Cerebellar nuclear complex (tissue), 1 donor: ENCODE data around the gene SAAL1.
"Not testable (repeated sequence)": the region's sequence is repeated elsewhere in the genome, so short reads cannot be mapped to it uniquely, and the experiment has no call there.

Source experiments
- DNase-seq, 2 experiments: peaks; one replicate each; lab custom pipeline; 2025; lab: John Stamatoyannopoulos, UW

The SAAL1 gene, protein sequence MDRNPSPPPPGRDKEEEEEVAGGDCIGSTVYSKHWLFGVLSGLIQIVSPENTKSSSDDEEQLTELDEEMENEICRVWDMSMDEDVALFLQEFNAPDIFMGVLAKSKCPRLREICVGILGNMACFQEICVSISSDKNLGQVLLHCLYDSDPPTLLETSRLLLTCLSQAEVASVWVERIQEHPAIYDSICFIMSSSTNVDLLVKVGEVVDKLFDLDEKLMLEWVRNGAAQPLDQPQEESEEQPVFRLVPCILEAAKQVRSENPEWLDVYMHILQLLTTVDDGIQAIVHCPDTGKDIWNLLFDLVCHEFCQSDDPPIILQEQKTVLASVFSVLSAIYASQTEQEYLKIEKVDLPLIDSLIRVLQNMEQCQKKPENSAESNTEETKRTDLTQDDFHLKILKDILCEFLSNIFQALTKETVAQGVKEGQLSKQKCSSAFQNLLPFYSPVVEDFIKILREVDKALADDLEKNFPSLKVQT

DNA sequence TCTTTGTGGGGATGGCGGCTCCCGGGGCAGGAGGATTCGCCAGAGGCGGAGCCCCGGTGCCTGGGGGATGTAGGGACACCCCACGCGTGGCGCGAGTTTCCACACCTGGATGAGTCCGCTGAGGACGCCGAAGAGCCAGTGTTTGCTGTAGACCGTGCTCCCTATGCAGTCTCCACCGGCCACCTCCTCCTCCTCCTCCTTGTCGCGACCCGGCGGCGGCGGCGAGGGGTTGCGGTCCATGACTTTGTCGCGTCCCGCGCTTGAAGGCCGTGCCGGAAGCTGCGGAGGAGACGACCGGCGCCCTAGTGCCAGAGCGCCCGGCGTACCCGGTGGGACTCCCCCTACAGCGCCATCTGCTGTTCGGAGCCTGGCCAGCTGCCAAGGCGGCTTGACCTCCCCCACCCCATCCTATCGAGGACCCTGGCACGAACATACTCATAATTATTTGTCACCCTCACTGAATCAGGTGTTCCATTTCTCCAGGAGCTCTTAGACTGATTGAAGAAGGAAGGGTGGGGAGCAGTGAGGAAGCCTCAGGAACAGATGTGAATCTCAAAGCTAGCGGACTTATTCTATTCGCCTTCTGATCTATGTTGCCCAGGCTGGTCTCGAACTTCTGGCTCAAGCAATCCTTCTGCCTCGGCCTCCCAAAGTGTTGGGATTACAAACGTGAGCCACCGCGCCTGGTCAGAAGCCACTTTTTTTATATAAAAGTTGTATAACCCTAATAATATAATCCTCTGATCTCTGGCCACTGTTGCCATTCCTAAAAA lies at the start of gene SAAL1:
SAAL1 (minus strand) TSS at position 281 of the 773 bp plus-strand sequence; CDS start at position 240, 41 bp downstream.
- peak in 1 of 2 experiments; percentile 30 for DNase-seq

DNA sequence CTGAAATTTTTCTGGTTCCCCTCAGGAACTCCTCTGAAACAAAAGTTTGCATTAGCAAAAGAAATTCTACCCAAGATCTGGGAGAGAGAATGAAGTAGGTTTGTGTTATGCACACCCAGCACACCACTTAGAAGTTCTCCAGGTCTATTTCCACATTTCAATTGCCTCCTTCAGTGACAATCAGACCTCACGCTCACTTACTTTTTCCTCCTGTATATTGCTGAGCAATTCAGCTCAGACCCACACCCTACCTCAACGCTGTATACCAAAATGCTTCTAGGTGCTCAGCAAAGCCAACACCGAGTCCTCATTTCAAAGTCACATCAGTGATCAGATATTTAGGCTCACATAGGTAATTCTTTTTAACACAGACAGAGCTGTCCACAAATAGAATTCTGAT lies 45.7 kb upstream of the SAAL1 start:
- no peak for DNase-seq

DNA sequence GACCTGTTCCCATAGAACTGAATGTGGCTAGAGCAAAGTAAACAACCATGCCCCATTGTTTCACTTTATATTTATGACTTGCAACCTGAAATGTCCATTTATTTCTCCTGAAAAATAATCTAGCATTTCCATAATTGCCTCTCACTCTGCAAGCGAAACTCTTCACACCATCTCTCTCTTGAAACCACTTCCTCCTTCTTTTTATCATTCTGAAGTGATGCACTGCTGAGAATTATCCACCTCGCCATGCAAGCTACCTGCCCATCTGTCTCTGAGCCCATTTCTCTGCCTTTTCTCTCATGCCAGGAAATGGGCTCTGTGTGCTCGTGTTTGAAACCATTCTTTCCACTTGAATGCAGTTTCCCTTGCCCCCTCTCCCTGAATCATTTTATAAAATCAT lies 40.0 kb upstream of the SAAL1 start:
- no peak for DNase-seq

DNA sequence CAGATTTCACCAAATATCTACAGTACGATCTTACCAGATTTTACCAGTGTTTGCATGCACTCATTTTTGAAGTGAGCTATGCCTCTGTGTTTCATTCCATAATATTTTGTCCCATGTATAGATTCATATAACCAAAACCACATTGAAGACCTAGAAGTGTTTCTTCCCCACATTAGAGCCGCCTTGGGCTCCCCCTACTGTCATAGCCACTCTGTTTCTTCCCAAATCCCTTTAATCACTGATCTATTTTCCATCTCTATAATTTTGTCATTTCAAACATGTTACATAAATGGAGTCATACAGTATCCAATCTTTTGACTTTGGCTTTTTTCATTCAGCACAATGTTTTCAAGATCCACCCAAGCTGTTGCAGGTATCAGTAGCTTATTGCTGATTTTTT lies 39.1 kb upstream of the SAAL1 start:
- no peak for DNase-seq

DNA sequence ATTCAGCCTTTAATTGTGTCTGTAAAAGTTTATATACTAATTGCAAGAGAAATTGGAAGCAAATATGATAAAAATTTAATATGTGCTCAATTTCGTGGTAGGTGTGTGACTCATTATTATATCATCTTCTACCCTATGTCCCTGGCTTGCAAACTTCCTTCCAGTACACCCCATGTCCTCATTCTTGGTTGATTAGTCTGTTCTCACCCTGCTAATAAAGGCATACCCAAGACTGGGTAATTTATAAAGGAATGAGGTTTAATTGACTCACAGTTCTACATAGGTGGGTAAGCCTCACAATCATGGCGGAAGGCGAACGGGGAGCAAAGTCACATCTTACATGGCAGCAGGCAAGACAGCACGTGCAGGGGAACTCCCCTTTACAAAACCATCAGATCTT lies 38.4 kb upstream of the SAAL1 start:
- no peak for DNase-seq

DNA sequence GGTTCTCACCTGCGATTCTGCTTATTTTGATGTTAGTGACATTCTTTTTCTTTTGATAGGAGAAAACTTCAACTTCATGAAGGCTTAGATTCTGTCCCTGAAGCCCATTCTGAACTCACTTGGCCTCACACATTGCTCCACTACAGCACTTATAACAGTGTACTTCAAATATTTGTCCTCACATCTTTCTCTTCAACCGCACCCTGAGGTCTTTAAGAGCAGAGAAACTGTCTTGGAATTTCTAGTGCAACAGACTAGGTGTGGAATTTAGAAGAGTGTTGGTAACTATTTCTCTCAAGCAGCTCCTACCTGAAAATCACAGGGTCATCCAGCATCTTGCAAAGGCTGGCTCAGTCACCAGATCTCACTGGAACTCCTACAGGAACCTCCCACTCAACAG lies 34.3 kb upstream of the SAAL1 start:
- no peak for DNase-seq

DNA sequence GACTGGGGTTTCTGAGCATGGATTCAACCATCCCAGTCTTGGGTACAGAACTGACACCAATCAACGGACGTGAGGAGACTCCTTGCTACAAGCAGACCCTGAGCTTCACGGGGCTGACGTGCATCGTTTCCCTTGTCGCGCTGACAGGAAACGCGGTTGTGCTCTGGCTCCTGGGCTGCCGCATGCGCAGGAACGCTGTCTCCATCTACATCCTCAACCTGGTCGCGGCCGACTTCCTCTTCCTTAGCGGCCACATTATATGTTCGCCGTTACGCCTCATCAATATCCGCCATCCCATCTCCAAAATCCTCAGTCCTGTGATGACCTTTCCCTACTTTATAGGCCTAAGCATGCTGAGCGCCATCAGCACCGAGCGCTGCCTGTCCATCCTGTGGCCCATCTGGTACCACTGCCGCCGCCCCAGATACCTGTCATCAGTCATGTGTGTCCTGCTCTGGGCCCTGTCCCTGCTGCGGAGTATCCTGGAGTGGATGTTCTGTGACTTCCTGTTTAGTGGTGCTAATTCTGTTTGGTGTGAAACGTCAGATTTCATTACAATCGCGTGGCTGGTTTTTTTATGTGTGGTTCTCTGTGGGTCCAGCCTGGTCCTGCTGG lies 31.4 kb upstream of the SAAL1 start:
- DNase-seq = no peak

DNA sequence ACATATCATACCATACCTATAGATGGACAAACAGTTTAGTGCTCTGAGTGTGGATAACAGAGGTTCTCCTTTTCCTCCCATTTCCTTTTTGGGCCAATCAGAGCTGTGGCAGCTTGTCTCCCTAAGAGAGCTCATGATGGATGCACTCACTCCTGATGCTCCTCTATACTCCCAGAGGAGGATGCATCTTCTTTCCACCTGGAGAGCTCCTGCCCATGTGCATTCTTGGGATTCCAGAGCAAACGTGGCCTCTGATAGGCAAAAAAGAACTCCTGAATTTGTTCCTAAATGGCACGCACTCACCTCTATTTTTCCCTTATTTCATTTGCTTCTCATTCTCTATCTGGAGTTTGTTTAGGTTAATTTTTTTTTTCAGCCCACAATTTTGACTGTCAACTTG lies 29.4 kb upstream of the SAAL1 start:
- no peak for DNase-seq

DNA sequence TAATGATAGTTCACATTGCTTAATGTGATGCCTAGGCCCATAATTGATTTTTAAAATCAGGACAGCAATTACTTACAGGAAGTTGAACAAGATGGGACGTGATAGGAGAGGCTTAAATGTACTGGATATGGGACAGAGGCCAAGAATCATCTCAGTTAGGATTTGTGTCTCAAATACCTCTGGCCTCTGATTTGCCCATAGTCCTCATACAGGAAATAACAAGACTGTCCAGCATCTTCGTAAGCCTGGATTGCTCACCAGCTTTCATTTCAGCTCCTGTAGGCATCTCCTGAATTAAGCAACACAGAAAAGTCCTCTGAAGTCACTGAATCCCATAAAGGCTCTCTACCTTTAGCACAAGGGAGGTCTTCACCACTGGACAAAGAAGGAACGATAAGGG lies 26.5 kb upstream of the SAAL1 start, which contains the start of gene MRGPRX3:
MRGPRX3 (plus strand) TSS at position 231 of the 400 bp plus-strand sequence. CDS start 4,632 bp downstream, outside the sequence.
- no peak for DNase-seq

DNA sequence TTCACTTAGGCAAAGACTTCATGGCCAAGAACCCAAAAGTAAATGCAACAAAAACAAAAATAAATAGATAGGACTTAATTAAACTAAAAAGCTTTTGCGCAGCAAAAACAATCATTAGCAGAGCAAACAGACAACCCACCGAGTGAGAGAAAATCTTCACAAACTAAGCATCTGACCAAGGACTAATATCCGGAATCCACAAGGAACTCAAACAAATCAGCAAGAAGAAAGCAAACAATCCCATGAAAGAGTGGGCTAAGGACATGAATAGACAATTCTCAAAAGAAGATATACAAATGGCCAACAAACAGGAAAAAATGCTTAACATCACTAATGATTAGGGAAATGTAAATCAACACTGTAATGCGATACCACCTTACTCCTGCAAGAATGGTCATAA lies 25.2 kb upstream of the SAAL1 start:
- not testable (repeated sequence) for DNase-seq

DNA sequence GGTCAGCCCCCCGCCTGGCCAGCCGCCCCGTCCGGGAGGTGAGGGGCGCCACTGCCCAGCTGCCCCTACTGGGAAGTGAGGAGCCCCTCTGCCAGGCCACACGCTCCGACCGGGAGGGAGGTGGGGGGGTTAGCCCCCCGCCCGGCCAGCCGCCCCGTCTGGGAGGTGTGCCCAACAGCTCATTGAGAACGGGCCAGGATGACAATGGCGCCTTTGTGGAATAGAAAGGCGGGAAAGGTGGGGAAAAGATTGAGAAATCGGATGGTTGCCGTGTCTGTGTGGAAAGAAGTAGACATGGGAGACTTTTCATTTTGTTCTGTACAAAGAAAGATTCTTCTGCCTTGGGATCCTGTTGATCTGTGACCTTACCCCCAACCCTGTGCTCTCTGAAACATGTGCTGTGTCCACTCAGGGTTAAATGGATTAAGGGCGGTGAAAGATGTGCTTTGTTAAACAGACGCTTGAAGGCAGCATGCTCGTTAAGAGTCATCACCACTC lies 15.5 kb upstream of the SAAL1 start:
- not testable (repeated sequence) for DNase-seq

DNA sequence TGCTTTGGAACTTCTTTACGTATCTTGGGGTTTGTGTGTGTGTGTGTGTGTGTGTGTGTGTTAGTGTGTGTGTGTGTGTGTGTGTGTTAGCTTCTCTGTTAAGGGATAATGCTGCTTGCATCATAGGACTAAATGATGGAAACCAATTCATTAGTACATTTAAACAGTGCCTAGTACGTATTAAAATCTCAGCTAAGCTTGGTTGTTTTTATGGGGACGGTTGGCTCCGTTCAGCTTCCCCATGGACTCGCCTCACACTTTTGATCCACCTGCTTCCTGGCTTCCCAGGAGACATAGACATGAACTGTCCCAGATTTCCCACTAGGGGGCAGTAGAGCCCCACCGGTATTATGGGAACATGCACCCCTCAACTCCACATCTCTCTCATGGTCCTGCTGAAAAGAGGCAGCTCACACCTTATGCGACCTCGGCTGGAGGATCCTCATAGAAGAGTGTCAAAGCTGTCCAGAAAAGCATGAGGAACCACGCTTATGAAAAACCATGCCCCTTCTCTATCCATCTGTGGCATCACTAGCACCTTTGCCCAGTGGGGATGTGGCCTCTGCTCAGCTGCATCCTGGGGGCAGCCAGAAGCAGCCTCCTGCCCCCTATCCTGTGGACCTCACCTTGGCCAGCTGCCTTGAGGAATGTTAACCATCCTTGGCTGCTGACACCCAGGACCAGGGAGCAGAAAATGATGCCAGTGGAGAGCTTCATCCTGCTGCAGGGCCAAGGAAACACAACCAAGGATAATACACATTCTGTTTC lies 9.7 kb upstream of the SAAL1 start:
- no peak for DNase-seq

DNA sequence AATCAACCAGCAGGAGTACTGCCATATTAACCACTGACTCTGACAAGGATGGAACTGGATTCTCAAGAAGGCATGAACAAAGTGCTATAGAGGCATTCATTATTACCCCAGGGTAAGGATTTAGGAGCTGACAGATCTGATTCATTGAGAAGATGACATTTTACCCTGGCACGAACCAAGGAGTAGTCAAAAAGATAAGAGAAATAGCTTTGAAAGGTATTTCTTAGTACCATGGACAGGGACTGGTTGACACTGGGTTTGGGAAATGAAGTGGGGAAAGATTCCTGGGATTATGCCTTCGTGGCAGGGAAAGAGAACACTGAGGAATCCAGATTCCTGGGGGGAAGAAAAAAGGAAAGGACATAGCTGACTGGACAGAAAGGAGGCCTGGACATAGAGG lies 5.1 kb upstream of the SAAL1 start:
- DNase-seq = no peak

DNA sequence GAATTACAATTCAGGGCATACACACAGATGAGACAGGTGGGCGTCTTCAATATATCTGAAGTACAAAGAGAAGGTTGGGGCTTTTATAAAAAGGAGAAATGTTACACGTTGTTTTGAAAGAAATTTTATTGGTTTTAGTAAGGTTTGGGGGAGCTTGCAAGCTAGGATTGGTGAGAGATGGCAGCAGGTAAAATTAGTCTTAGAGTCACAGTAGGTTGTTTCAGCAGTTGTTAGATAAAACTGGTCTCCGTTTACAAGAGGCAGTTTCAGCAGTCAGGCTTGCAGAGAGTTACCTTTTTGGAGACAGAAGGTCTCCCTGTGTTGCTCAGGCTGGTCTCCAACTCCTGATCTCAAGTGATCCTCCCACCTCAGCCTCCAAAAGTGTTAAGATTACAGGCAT lies 2.4 kb upstream of the SAAL1 start:
- DNase-seq = no peak

DNA sequence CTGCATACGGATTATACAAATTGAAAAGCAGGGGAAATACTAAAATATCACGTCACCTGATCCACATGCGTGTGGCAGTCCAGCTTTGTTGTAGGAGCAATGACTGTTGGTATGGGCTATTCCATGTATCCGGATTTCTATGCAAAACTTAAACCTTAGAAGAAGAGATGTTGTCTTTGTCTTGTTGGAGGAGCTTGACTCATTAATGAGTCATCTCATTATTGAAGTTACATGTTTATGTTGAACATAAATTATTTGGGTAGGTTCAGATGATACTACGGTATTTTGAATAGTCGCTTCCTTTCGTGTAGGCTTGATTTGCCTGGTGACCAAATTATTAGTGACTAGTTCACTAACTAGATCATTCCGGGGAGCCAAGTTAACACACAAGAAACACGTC lies 806 bp upstream of the SAAL1 start:
- no peak for DNase-seq

DNA sequence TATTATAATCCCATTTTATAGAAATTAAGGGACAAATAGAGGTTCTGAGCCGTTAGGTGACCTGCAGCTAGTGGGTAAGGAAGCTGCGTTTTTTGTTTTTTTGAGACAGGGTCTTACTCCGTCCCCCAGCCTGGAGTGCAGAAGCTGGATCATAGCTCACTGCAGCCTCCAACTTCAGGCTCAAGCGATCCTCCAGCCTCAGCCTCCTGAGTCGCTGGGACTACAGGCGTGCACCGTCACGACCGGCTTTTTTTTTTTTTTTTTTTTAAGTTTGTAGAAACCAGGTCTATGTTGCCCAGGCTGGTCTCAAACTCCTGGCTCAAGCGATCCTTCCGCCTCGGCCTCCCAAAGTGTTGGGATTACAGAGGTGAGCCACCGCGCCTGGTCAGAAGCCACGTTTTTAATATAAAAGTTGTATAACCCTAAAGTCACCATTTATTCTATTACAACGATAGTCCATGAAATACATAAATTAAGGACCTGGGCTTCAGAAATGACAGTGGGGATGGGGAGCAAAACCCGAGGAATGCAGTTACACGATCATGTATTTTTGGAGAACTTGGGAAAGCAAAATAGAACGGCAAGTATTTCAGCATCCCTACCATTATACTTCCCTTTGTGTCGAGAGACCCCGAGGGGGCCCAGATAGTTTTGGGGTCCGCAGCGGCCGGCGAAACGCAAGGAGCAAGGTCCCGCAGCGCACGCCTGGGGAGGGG lies 638 bp downstream of the SAAL1 start:
- DNase-seq = no peak

DNA sequence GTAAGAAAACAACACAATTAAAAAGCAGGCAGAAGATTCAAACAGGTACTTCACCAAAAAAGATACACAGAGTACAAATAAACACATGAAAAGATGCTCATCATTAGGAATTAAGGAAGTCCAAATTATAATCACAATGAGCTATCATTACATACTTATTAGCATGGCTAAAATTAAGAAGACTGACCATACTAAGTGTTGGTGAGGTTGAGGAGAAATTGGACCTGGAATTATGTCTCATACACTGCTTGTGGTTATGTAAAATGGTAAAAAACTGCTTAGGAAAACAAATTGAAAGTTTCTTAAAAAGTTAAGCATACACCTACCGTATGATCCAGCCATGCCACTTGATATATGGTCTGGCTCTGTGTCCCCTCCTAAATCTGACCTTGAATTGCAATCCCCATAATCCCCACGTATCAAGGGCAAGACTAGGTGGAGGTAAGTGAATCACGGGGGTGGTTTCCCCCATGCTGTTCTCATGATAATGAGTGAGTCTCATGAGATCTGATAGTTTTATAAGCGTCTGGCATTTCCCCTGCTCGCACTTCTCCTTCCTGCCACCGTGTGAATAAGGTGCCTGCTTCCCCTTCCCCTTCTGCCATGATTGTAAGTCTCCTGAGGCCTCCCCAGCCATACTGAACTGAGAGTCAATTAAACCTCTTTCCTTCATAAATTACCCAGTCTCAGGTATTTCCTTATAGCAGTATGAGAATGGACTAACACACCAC lies 4.8 kb downstream of the SAAL1 start:
- DNase-seq = no peak

DNA sequence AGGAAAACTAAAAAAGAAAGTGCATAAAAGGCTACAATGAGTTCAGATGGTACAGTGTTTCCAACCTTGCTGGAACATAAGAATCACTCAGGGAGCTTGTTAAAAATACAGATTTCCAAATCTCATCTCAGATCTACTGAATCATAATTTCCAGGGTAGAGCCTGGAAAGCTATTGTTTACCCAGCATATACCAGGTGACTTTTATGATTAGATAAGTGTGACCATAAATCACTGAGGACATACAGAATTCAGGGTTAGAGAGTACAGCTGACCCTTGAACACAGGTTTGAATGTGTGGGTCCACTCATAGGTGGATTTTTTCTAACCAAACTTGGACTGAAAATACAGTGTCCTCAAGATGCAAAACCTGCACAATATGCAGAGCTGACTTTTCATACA lies 11.9 kb downstream of the SAAL1 start:
- DNase-seq = no peak

DNA sequence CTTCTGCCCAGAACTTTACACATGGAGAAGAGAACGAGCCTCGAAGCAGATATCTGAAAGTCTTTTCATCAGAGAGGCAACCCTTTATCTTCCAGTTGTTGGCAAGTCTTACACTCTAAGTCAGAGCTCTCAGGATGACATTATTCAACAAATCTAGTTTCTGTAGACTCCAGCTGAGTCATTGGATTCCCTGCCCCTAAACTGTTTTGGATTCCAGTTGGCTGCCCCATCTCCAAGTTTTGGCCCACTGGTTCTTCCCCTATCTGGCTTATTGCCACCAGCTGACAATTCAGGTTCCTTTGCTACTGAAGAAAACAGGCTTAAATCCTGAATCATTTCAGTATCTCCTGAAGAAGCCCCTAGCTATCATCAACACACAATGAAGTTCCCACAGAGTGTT lies 14.2 kb downstream of the SAAL1 start:
- no peak for DNase-seq

DNA sequence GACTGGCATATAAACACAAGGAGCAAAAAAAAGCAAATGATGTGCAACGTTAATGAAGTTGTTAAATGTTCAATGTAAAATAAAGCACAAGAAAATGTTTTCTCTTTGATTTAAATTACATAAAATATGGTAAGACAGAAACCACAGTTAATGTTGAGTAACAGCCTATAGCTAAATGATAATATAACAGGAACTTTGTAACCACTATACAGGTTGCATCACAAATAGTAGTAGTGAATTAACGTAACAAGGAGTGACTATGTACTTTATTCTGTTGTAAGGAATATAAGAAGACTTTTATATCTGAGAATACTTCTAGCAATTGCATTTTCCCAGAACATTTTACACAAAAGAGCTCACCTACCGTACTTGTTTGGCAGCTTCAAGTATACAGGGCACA lies 16.9 kb downstream of the SAAL1 start:
- DNase-seq = no peak
